ENCODE results near the gene FARS2.
A peak's percentile ranks its signal among the peaks of the same experiment; 100 is the strongest.

Gene FARS2

GRCh38 chr6:5514353-5514752, 253.0 kb downstream of the FARS2 start:
- DNase-seq, result no peak

GRCh38 chr6:5515200-5515599, 253.9 kb downstream of the FARS2 start:
- no peak for DNase-seq

GRCh38 chr6:5516036-5516435, 254.7 kb downstream of the FARS2 start:
- no peak for DNase-seq

- DNase-seq, result no peak
These were observed 256.5 kb downstream of the FARS2 start for GRCh38 chr6:5517796-5518195.

- DNase-seq, result no peak
These were observed 257.7 kb downstream of the FARS2 start for GRCh38 chr6:5518936-5519491.

- DNase-seq, result no peak
These were observed 259.5 kb downstream of the FARS2 start for GRCh38 chr6:5520796-5521195.

GRCh38 chr6:5521322-5521721, 260.0 kb downstream of the FARS2 start:
- DNase-seq, result no peak

- DNase-seq, result no peak
These were observed 260.8 kb downstream of the FARS2 start for GRCh38 chr6:5522147-5522546.

- no peak for DNase-seq
These were observed 262.8 kb downstream of the FARS2 start for GRCh38 chr6:5524110-5524509.

- DNase-seq, result no peak
These were observed 263.9 kb downstream of the FARS2 start for GRCh38 chr6:5525209-5525608.

- DNase-seq, result no peak
These were observed 267.7 kb downstream of the FARS2 start for GRCh38 chr6:5529015-5529414.

GRCh38 chr6:5529733-5530132, 268.4 kb downstream of the FARS2 start:
- no peak for DNase-seq

- no peak for DNase-seq
These were observed 269.8 kb downstream of the FARS2 start for GRCh38 chr6:5531161-5531560.

GRCh38 chr6:5531853-5532375, 270.6 kb downstream of the FARS2 start:
- no peak for DNase-seq

- no peak for DNase-seq
These were observed 271.6 kb downstream of the FARS2 start for GRCh38 chr6:5532941-5533340.

- no peak for DNase-seq
These were observed 273.3 kb downstream of the FARS2 start for GRCh38 chr6:5534643-5535042.

- no peak for DNase-seq
These were observed 275.3 kb downstream of the FARS2 start for GRCh38 chr6:5536644-5537043.

- no peak for DNase-seq
These were observed 275.8 kb downstream of the FARS2 start for GRCh38 chr6:5537132-5537531.

GRCh38 chr6:5537967-5538366, 276.7 kb downstream of the FARS2 start:
- DNase-seq, result peak; percentile 7

- DNase-seq, result no peak
These were observed 279.1 kb downstream of the FARS2 start for GRCh38 chr6:5540370-5540769.

GRCh38 chr6:5541025-5541424, 279.7 kb downstream of the FARS2 start:
- no peak for DNase-seq

GRCh38 chr6:5541751-5542432, 280.6 kb downstream of the FARS2 start:
- no peak for DNase-seq

- DNase-seq, result no peak
These were observed 286.2 kb downstream of the FARS2 start for GRCh38 chr6:5547556-5547955.

GRCh38 chr6:5550631-5551030, 289.3 kb downstream of the FARS2 start:
- DNase-seq, result no peak

- DNase-seq, result no peak
These were observed 290.9 kb downstream of the FARS2 start for GRCh38 chr6:5552243-5552642.
